DND-41 (cell line): ENCODE measurements around the gene C16orf86.

Experiments
- EZH2 ChIP-seq: IDR thresholded peaks from 3 replicates; pipeline ENCODE4 v1.6.1; 2012; ENCODE audit warnings: borderline replicate concordance, low read depth, mild to moderate bottlenecking, moderate library complexity, low read length, inconsistent platforms; ENCODE audit not compliant: severe bottlenecking
- TF ChIP-seq, protein P1 (sequence below): IDR thresholded peaks from 2 replicates; pipeline ENCODE4 v1.5.1; 2012; ENCODE audit warnings: borderline replicate concordance, low read length, moderate library complexity, mild to moderate bottlenecking; ENCODE audit not compliant: poor library complexity, severe bottlenecking; ENCODE audit errors: extremely low read depth

DNA sequence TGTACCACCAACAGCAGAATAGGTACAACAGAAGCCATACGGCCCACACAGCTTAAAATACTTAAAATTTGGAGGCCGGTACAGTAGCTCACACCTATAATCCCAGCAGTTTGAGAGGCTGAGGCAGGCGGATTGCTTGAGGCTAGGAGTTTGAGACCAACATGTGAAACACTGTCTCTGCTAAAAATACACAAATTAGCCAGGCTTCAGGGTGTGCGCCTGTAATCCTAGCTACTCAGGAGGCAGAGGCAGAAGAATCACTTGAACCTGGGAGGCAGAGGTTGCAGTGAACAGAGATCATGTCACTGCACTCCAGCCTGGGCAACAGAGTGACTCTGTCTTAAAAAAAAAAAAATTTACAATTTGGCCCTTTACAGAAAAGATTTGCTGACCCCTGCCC, 35.5 kb downstream of the C16orf86 start:
- TF ChIP-seq, protein P1, sequence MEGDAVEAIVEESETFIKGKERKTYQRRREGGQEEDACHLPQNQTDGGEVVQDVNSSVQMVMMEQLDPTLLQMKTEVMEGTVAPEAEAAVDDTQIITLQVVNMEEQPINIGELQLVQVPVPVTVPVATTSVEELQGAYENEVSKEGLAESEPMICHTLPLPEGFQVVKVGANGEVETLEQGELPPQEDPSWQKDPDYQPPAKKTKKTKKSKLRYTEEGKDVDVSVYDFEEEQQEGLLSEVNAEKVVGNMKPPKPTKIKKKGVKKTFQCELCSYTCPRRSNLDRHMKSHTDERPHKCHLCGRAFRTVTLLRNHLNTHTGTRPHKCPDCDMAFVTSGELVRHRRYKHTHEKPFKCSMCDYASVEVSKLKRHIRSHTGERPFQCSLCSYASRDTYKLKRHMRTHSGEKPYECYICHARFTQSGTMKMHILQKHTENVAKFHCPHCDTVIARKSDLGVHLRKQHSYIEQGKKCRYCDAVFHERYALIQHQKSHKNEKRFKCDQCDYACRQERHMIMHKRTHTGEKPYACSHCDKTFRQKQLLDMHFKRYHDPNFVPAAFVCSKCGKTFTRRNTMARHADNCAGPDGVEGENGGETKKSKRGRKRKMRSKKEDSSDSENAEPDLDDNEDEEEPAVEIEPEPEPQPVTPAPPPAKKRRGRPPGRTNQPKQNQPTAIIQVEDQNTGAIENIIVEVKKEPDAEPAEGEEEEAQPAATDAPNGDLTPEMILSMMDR = no peak
- TF ChIP-seq EZH2 = no peak
